T1000 (cell line): ENCODE results near the gene RB1.

Experiments used
- DNase-seq: peaks from one replicate; lab custom pipeline; 2025; ENCODE audit warnings: mixed read lengths; lab: John Stamatoyannopoulos, UW

Gene RB1

GRCh38 chr13:48449656-48450055 is 146.1 kb downstream of the RB1 start:
- no peak for DNase-seq

GRCh38 chr13:48451196-48451595 is 147.6 kb downstream of the RB1 start:
- peak; percentile 4 for DNase-seq

GRCh38 chr13:48456546-48456945 is 153.0 kb downstream of the RB1 start:
- no peak for DNase-seq

GRCh38 chr13:48457578-48458242 is 154.2 kb downstream of the RB1 start:
- no peak for DNase-seq

GRCh38 chr13:48475230-48475629 is 171.7 kb downstream of the RB1 start:
- DNase-seq: no peak

GRCh38 chr13:48476215-48476614 is 172.7 kb downstream of the RB1 start:
- DNase-seq: no peak

DNA sequence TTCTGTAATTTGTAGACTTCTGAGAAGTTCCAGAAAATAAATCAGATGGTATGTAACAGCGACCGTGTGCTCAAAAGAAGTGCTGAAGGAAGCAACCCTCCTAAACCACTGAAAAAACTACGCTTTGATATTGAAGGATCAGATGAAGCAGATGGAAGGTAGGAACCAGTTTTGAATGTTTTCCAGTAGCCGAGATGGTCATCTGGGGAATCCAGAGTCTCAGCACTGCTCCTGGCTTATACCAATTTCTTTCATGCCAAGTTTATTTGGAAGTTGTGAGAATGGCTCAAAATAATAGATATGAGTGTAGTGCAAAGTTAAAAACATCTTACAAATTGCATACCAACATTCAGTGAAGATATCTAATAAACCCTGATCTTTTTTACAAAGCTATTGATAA is 173.1 kb downstream of the RB1 start:
- no peak for DNase-seq

GRCh38 chr13:48477191-48477855 is 173.8 kb downstream of the RB1 start:
- no peak for DNase-seq

- DNase-seq: no peak
Measured at GRCh38 chr13:48478391-48478790, 174.8 kb downstream of the RB1 start.

GRCh38 chr13:48483575-48483974 is 180.0 kb downstream of the RB1 start:
- DNase-seq: no peak

DNA sequence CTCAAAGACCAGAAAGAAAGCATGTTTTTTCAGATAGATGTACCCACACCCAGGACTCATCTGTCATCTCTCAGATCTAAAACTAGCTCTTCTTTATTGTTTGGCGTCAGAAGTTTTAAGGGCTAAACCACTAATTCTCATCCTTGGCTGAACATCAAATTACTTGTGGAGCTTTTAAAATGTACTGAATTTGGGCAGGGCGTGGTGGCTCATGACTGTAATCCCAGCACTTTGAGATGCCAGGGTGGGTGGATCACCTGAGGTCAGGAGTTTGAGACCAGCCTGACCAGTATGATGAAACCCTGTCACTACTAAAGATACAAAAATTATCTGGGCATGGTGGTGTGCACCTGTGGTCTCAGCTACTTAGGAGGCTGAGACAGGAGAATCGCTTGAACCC is 181.9 kb downstream of the RB1 start:
- no peak for DNase-seq

- no peak for DNase-seq
Measured at GRCh38 chr13:48486362-48486761, 182.8 kb downstream of the RB1 start.

DNA sequence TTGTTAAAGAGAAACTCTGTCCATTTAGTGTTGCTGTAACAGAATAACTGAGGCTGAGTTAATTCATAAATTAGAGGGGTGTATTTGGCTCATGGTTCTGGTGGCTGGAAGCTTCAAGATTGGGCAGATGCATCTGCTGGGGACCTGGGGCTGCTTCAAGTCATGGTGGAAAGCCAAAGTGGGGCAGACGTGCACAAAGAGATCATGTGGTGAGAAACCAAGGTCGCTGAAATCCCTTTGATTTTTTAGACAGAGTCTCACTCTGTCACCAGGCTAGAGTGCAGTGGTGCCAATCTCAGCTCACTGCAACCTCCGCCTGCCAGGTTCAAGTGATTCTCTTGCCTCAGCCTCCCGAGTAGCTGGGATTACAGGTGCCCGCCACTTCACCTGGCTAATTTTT is 183.3 kb downstream of the RB1 start:
- no peak for DNase-seq

DNA sequence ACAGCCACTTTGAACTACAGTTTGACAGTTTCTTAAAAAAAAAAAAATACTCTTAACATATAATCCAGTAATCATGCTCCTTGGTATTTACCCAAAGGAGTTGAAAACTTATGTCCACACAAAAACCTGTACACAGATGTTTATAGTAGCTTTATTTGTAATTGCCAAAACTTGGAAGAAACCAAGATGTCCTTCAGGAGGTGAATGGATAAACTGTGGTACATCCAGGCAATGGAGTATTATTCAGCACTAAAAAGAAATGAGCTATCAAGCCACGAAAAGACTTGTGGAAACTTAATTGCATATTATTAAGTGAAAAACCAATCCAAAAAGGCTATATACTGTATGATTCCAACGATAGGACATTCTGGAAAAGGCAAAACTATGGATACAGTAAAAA is 184.4 kb downstream of the RB1 start:
- DNase-seq: no peak

DNA sequence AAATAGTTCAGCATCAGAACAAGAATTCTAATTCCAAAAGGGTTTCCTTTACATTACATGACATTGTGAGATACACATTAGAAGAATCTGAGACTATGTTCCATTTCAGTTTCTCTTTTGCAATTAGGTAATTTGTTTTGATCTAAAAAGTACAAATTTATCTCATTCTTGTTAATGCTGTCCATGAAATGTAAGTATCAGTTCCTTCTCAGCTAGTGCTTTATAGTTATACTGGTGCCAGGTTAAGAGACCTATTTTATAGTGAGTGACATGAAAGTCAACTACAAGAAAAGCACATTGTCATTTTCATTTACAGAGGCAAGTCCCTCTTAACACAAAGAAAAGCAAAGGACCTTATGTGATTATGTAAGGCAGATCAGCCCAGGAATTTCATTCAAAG is 185.4 kb downstream of the RB1 start:
- DNase-seq: no peak

DNA sequence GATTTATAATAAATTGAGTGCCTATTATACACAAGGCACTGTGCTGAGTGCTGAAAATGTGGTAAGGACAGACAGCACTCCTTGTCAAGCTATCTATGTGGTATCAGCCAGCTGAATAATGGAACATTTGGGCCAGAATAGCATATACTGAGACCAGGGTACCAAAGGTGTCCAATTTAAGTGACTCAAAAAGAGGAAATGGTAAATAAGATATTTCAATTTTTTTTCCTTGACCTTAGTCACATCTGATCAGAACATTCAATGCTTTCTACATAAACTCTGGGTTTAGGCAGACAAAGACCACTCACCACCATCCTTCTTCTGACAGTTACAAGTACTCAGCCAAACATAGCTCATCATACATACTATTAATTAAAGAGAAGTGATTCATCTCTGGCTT is 186.1 kb downstream of the RB1 start:
- no peak for DNase-seq

- DNase-seq: no peak
Measured at GRCh38 chr13:48490241-48490640, 186.7 kb downstream of the RB1 start.

DNA sequence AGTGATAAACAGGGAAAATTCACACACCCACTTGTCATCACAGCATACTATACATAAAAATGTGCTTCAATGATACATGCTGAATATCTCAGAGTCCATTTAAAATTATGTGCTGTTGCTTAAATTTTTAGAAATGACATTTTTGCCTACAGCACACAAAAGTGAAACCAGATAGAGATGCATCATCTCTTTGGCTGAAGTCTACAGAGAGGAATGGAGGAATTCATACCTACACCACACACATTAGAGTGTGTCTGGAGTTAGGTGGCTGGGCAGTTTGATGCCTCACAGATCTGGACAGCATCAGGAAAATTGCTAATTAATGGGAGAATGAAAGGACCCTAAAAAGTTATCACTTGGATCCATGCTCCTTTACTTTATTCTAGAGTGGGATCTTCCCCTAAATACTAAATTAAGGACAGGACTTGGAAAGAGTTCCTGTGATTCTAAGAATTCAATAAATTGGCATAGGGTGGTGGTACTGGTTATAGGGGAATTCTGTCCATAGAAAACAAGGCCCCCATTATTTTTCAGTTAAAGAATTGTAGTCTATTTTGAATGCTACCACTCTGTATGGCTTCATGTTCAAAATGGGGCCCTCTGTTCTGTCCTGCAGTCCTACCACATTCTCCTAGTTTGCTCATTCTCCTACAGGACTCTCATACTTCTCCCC is 188.0 kb downstream of the RB1 start:
- no peak for DNase-seq

DNA sequence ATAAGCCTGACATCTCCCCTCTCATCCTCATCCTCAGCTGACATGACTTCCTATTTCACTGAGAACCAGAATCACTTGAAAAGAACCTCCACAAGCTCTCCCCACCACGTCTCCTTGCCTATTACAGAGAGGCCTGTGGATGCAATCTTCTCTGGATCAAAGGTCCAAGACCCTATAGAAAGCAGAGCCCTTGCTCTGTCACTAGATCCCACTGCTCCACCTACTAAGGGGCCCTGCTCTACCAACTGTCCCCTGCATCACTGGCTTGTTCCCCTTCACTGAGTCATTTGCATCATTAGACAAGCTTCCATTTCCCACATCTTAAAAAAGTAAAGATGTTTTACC is 188.5 kb downstream of the RB1 start:
- DNase-seq: no peak

- no peak for DNase-seq
Measured at GRCh38 chr13:48492470-48493065, 189.0 kb downstream of the RB1 start.

DNA sequence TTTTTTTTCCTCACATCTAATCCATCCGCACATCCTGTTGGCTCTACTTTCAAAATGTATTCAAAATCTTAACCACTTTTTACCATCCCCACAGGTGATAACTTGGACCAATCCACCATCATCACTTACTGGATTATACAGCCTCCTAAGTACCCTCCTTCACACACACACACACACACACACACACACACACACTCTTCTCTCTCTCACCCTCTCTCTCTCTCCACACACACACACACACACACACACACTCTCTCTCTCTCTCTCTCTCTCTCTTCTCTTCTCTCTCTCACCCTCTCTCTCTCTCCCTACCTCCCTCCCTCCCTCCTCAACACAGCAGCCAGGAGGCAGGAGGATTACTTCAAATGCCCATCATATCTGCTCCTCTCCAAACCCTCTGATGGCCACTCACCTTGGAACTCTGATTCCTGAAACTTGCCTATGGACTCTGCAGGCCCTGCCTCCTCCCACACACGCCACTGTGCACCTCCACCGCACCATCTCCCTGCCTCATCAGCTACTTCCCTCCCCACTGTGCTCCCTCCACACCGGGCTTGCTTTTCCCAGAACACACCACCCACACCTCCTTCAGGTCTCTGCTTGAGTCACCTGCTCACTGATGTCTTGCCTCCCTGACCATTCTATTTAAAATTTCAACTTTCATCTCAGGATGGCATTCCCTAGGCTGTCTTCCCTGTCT is 189.7 kb downstream of the RB1 start:
- no peak for DNase-seq

GRCh38 chr13:48493851-48494250 is 190.3 kb downstream of the RB1 start:
- no peak for DNase-seq

DNA sequence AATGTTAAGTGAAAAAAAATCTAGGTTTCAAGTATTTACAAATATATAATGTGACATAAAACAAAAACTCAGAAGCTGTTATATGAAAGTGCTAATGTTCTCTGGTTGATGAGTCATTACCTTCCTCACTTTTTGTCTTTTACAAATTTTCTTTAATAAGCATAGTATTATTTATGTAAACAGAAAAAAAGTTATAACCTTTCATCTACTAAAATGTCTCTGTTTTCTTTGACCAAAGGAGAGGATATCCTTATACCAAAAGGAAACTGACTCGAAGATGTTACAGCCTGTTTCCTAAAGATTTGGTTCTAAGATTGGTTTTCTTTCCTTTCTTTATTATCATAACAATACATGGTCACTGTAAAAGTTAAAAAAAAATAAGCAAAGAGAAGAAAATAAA is 191.3 kb downstream of the RB1 start:
- DNase-seq: no peak
